ENCODE data around the gene TTLL4. TPM values are rescaled to one million over a fixed set of nuclear protein-coding genes. Genes with fewer than 3 reads are reported as not detected.

The TTLL4 gene
- total RNA-seq, 4 donors from 2014 or later, result 18.9 to 43.5 (median 25.2) TPM

DNA sequence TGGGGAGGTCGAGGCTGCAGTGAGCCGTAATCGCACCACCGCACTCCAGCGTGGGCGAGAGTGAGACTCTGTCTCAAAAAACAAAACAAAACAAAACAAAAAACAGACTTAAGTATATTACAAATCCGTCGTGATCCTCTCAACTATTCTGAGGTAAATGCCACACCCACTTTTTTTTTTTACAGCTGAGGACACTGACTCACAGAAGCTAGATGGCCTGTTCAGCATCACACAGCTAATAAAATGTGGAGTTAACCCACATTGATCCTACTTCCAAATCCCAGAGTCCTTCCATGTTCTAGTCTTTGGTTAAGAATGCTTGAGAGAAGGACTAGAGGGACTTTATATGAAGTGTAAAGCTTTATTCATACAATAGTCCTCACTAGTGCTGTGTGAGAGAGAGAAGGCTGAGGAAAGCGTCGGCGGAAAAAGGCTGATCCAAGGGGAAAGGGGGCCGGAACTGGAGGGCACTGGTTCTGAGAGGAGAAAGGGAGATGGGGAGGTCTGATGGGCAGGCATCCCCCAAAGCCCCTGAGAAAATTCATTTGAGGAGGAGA lies 39.5 kb upstream of the TTLL4 start:
- DNase-seq (ENCODE audit: low spot score in 2 of 2), result no peak
- peak overlapping the region; percentile 67 for H3K27ac ChIP-seq
- TF ChIP-seq EP300 (IDR thresholded peaks at IDR 0.05), result no peak
- TF ChIP-seq, protein P1, sequence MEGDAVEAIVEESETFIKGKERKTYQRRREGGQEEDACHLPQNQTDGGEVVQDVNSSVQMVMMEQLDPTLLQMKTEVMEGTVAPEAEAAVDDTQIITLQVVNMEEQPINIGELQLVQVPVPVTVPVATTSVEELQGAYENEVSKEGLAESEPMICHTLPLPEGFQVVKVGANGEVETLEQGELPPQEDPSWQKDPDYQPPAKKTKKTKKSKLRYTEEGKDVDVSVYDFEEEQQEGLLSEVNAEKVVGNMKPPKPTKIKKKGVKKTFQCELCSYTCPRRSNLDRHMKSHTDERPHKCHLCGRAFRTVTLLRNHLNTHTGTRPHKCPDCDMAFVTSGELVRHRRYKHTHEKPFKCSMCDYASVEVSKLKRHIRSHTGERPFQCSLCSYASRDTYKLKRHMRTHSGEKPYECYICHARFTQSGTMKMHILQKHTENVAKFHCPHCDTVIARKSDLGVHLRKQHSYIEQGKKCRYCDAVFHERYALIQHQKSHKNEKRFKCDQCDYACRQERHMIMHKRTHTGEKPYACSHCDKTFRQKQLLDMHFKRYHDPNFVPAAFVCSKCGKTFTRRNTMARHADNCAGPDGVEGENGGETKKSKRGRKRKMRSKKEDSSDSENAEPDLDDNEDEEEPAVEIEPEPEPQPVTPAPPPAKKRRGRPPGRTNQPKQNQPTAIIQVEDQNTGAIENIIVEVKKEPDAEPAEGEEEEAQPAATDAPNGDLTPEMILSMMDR (IDR thresholded peaks at IDR 0.05), result no peak
- no peak for TF ChIP-seq POLR2AphosphoS5 (IDR thresholded peaks at IDR 0.05)
- no peak for TF ChIP-seq POLR2A (IDR thresholded peaks at IDR 0.05)
- no peaks in the 10 kb centered on the region for H3K27me3 ChIP-seq
- 45% methylated on average over 12 of the region's 12 CpGs for WGBS
- H3K4me3 ChIP-seq, result peak overlapping the region; percentile 71
- no peaks in the 10 kb centered on the region for H3K9me3 ChIP-seq
- peaks cover 25% of the 10 kb centered on the region for H3K36me3 ChIP-seq
- H3K4me1 ChIP-seq, result peaks cover 19% of the 10 kb centered on the region

DNA sequence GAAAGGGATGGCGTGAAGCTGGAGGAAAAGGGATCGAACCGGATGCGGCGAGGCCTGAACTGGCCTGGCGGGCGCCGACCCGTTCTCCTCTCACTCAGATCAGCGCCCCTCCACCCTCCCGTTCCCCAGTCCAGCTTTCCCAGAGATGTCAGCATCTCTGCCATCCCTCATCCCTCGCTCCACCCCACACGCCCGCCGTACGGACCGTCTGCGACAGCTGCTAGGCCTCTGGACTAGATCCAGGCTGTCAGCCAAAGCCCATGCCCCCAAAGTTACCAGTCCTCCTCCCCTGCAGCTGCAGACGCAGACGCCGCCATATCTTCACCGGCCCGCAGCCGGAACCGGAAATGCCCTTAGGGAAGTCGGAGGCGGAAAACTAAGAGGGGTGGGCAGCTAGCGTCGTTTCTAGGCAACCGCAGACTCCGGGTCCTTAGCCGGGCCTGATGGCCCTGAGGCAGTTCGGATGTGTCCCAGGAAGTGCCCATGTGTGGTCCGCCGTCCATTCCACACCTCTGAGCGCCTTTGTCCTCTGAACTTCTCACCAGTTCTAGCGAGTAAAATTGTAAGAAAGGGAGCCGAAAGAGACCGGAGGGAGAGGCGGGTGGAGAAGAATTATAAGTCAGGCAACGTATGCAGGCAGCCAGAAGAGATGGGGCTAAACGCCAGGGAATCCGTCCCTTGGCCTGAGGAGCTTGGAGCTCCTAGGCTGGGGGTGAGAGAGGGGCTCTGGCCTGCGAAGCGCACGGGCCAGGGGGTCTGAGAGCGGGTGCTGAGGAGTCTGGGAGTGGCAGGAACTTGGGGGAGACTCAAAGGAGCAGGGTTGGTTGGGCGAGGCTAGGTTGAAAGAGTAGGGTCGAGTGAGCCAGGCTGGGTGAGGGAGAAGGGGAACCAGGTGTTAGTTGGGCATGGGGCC lies 38.7 kb upstream of the TTLL4 start, which contains the start of the genes RNF25 and STK36:
Gene RNF25, minus strand, starts transcription at position 349 of the 913 bp plus-strand sequence. Its CDS starts 32 bp downstream, at position 317.
Gene STK36, plus strand, starts transcription at position 433 of the 913 bp plus-strand sequence. CDS start 744 bp downstream, outside the sequence.
- H3K9me3 ChIP-seq, result no peaks in the 10 kb centered on the region
- no peaks in the 10 kb centered on the region for H3K27me3 ChIP-seq
- TF ChIP-seq, protein P1 (IDR thresholded peaks at IDR 0.05), result no peak
- TF ChIP-seq POLR2A (IDR thresholded peaks at IDR 0.05), result peak in 1 of 2 donors; percentile 34
- TF ChIP-seq EP300 (IDR thresholded peaks at IDR 0.05), result no peak
- TF ChIP-seq POLR2AphosphoS5 (IDR thresholded peaks at IDR 0.05), result peak in 2 of 3 donors; percentile 6 to 24
- peak within 1 kb of the TSS; percentile 71 for H3K4me3 ChIP-seq
- WGBS, result under 1% methylated on average over 35 of the region's 49 CpGs
- peak; percentile 89 to 92 for DNase-seq (ENCODE audit: low spot score in 2 of 2)
- peaks cover 25% of the 10 kb centered on the region for H3K36me3 ChIP-seq
- H3K4me1 ChIP-seq, result peaks cover 19% of the 10 kb centered on the region
- peak within 1 kb of the TSS; percentile 67 for H3K27ac ChIP-seq

DNA sequence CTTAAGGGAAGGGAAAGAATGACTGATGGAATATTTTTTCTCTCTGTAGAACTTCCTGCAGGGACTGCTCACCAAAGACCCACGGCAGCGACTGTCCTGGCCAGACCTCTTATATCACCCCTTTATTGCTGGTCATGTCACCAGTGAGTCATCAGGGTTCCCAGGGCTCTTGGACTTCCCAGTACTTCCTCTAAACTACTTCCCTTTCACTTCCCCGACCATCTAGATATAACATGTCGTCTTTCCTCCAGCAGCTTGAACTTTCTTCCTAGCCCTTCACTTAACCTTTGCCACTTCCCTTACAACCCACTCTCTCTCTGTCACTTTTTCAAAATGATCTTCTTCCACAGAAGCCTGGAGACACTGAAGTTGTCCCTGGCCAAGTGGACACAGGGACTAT lies 31.5 kb upstream of the TTLL4 start:
- TF ChIP-seq POLR2AphosphoS5 (IDR thresholded peaks at IDR 0.05) (no peak), EP300 (IDR thresholded peaks at IDR 0.05) (no peak), POLR2A (IDR thresholded peaks at IDR 0.05) (no peak)
- TF ChIP-seq, protein P1 (IDR thresholded peaks at IDR 0.05), result no peak
- no peak overlapping the region for H3K4me3 ChIP-seq
- 81% methylated on average over 4 of the region's 4 CpGs for WGBS
- no peak for DNase-seq (ENCODE audit: low spot score in 2 of 2)
- peaks cover 53% of the 10 kb centered on the region for H3K36me3 ChIP-seq
- no peaks in the 10 kb centered on the region for H3K4me1 ChIP-seq
- no peak overlapping the region for H3K27ac ChIP-seq
- no peaks in the 10 kb centered on the region for H3K27me3 ChIP-seq
- no peaks in the 10 kb centered on the region for H3K9me3 ChIP-seq

DNA sequence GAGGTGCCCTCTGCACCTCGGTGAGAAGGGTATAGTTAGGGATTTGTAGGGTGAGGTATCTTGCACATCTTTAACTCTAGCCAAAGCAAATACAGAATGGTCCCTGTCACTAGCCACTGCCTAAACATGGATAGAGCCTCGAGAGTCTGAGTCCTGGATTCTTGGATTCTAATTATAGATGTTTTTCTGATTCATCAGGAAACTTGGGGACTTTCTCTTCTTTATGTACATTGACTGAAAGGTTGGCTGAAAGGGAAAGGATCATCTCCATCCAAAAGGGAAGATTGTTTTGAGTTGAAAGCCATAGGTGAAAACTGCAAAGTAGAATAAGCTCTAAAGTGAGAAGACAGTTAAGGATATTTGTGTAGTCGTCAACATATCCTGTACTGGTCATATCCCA lies 30.6 kb upstream of the TTLL4 start:
- no peak for DNase-seq (ENCODE audit: low spot score in 2 of 2)
- no peak for TF ChIP-seq POLR2AphosphoS5 (IDR thresholded peaks at IDR 0.05)
- TF ChIP-seq POLR2A (IDR thresholded peaks at IDR 0.05), result no peak
- no peak for TF ChIP-seq EP300 (IDR thresholded peaks at IDR 0.05)
- TF ChIP-seq, protein P1 (IDR thresholded peaks at IDR 0.05), result no peak
- peaks cover 53% of the 10 kb centered on the region for H3K36me3 ChIP-seq
- no peak overlapping the region for H3K27ac ChIP-seq
- H3K9me3 ChIP-seq, result no peaks in the 10 kb centered on the region
- H3K4me1 ChIP-seq, result no peaks in the 10 kb centered on the region
- whole genome bisulfite sequencing, result 70% methylated on average over 3 of the region's 3 CpGs
- H3K27me3 ChIP-seq, result no peaks in the 10 kb centered on the region
- H3K4me3 ChIP-seq, result no peak overlapping the region

Data from suprapubic skin (tissue), 4 donors.